PC-3 (cell line): ENCODE data around the gene TNK2.

Experiments
- CTCF ChIP-seq: fragments of 300-600 bp; sonication (generic); conservative IDR thresholded peaks from 2 replicates; pipeline ENCODE4 v1.5.1; 2017; ENCODE audit warnings: antibody characterized with exemption, low read depth, mild to moderate bottlenecking, low read length
- EZH2 ChIP-seq: fragments of 300-600 bp; sonication (generic); IDR thresholded peaks from one replicate; pipeline ENCODE4 v1.6.1; 2017; ENCODE audit warnings: antibody characterized with exemption, mild to moderate bottlenecking, low read length; ENCODE audit not compliant: unreplicated experiment
- EZH2phosphoT487 ChIP-seq: fragments of 300-600 bp; sonication (generic); IDR thresholded peaks from 2 replicates; pipeline ENCODE4 v1.6.1; 2018; ENCODE audit warnings: mild to moderate bottlenecking, antibody characterized with exemption, low read length, borderline replicate concordance

- TF ChIP-seq CTCF (no peak), EZH2 (no peak), EZH2phosphoT487 (no peak)
Observed at GRCh38 chr3:195844671-195845218, 63.6 kb downstream of the TNK2 start.
